ENCODE measurements around the gene ECT2L. TPM values are rescaled to one million over a fixed set of nuclear protein-coding genes. Genes with fewer than 3 reads are reported as not detected.

Gene ECT2L
- total and polyA plus RNA-seq, 4 donors = under 0.01 to 0.32 TPM; not detected in 2

DNA sequence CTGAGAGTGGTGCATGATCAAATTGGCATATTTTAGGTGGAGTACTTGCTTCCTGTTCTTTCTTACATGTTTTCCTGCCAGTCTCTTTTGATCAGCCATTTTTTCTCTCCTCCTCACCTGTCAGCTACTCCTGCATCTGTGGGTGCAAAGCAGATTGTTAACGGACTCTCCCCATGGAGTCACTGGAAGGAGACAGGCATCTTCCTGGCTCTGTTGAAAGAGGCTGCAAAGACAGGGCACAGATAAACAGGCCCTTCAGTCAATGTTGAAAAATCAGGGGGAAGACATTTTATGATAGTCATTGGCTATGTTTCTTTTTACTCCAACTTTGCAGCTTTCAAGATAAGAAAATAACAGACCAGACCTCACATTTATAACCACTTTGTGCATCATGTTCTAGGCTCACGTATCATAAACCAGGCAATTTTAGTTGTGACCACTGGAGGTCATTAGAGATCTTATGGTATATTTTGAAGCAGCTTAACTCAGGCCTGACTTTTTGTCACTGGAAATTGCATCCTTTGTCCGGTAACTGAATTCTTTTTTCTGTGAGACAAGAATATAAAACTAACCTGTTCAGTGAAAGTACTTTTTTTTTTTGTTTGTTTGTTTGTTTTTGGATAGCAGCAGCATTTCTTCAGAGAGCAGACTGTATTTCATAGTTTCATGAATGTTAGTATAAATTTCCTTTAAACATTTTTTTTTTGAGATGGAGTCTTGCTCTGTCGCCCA, 20.1 kb downstream of the ECT2L start:
- H3K36me3 ChIP-seq (ENCODE audit: control insufficient read depth in 4 of 4, insufficient read depth in 3 of 4, low read depth in 1 of 4, low read length in 3 of 4) = no peaks in the 10 kb centered on the region
- no peaks in the 10 kb centered on the region for H3K4me1 ChIP-seq (ENCODE audit: control insufficient read depth in 4 of 4, insufficient read depth in 4 of 4, low read length in 3 of 4)
- no peak overlapping the region for H3K4me3 ChIP-seq (ENCODE audit: low read depth in 1 of 3, low read length in 3 of 3)
- no peak for DNase-seq (ENCODE audit: low spot score)
- no peaks in the 10 kb centered on the region for H3K9me3 ChIP-seq (ENCODE audit: control insufficient read depth in 4 of 4, low read length in 3 of 4)
- WGBS = 36% methylated on average over 4 of the region's 4 CpGs
- TF ChIP-seq, protein P1, sequence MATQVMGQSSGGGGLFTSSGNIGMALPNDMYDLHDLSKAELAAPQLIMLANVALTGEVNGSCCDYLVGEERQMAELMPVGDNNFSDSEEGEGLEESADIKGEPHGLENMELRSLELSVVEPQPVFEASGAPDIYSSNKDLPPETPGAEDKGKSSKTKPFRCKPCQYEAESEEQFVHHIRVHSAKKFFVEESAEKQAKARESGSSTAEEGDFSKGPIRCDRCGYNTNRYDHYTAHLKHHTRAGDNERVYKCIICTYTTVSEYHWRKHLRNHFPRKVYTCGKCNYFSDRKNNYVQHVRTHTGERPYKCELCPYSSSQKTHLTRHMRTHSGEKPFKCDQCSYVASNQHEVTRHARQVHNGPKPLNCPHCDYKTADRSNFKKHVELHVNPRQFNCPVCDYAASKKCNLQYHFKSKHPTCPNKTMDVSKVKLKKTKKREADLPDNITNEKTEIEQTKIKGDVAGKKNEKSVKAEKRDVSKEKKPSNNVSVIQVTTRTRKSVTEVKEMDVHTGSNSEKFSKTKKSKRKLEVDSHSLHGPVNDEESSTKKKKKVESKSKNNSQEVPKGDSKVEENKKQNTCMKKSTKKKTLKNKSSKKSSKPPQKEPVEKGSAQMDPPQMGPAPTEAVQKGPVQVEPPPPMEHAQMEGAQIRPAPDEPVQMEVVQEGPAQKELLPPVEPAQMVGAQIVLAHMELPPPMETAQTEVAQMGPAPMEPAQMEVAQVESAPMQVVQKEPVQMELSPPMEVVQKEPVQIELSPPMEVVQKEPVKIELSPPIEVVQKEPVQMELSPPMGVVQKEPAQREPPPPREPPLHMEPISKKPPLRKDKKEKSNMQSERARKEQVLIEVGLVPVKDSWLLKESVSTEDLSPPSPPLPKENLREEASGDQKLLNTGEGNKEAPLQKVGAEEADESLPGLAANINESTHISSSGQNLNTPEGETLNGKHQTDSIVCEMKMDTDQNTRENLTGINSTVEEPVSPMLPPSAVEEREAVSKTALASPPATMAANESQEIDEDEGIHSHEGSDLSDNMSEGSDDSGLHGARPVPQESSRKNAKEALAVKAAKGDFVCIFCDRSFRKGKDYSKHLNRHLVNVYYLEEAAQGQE (IDR thresholded peaks at IDR 0.05) = no peak
- TF ChIP-seq, protein P2, sequence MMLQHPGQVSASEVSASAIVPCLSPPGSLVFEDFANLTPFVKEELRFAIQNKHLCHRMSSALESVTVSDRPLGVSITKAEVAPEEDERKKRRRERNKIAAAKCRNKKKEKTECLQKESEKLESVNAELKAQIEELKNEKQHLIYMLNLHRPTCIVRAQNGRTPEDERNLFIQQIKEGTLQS (IDR thresholded peaks at IDR 0.05) = no peak
- TF ChIP-seq RAD21 (IDR thresholded peaks at IDR 0.05) = peak; percentile 87 to 90
- TF ChIP-seq, protein P3, sequence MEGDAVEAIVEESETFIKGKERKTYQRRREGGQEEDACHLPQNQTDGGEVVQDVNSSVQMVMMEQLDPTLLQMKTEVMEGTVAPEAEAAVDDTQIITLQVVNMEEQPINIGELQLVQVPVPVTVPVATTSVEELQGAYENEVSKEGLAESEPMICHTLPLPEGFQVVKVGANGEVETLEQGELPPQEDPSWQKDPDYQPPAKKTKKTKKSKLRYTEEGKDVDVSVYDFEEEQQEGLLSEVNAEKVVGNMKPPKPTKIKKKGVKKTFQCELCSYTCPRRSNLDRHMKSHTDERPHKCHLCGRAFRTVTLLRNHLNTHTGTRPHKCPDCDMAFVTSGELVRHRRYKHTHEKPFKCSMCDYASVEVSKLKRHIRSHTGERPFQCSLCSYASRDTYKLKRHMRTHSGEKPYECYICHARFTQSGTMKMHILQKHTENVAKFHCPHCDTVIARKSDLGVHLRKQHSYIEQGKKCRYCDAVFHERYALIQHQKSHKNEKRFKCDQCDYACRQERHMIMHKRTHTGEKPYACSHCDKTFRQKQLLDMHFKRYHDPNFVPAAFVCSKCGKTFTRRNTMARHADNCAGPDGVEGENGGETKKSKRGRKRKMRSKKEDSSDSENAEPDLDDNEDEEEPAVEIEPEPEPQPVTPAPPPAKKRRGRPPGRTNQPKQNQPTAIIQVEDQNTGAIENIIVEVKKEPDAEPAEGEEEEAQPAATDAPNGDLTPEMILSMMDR (IDR thresholded peaks at IDR 0.05; ENCODE audit: low read depth, low read length, missing input control) = peak; percentile 71
- H3K27ac ChIP-seq (ENCODE audit: low read depth in 1 of 2, low read length in 2 of 2) = no peak overlapping the region
- H3K9ac ChIP-seq (ENCODE audit: low read depth in 1 of 2, low read length in 2 of 2) = no peak overlapping the region
- H3K27me3 ChIP-seq (ENCODE audit: control insufficient read depth in 4 of 4, insufficient read depth in 4 of 4, low read length in 3 of 4) = no peaks in the 10 kb centered on the region

DNA sequence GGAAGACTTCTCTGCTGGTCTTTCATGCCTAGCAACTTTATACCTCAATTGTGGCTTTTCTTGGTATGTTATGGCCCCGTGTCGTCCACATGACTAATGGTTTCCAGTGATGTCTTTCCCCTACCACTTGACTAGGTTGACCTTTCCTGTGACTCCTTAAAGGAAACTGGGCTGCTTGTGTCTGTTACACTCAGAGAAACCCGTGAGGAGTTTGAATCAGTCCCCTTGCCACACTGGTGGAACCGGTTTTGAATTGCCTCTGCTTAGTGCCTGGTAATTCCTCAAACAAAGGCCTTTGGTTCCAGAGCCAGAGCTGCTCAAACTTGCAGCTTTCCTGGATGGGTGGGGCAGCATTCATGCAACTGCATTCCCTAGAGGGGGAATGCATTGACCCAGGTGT, 21.9 kb downstream of the ECT2L start:
- Histone ChIP-seq H3K9ac (ENCODE audit: low read depth in 1 of 2, low read length in 2 of 2) (no peak overlapping the region), H3K27ac (ENCODE audit: low read depth in 1 of 2, low read length in 2 of 2) (no peak overlapping the region), H3K36me3 (ENCODE audit: control insufficient read depth in 4 of 4, insufficient read depth in 3 of 4, low read depth in 1 of 4, low read length in 3 of 4) (no peaks in the 10 kb centered on the region), H3K4me3 (ENCODE audit: low read depth in 1 of 3, low read length in 3 of 3) (no peak overlapping the region), H3K9me3 (ENCODE audit: control insufficient read depth in 4 of 4, low read length in 3 of 4) (no peaks in the 10 kb centered on the region), H3K4me1 (ENCODE audit: control insufficient read depth in 4 of 4, insufficient read depth in 4 of 4, low read length in 3 of 4) (no peaks in the 10 kb centered on the region), H3K27me3 (ENCODE audit: control insufficient read depth in 4 of 4, insufficient read depth in 4 of 4, low read length in 3 of 4) (no peaks in the 10 kb centered on the region)
- 66% methylated on average over 4 of the region's 4 CpGs for WGBS
- TF ChIP-seq, protein P1 (IDR thresholded peaks at IDR 0.05) = no peak
- TF ChIP-seq, protein P3 (IDR thresholded peaks at IDR 0.05; ENCODE audit: low read depth, low read length, missing input control) = no peak
- TF ChIP-seq RXRA (IDR thresholded peaks at IDR 0.05) (no peak), SP1 (IDR thresholded peaks at IDR 0.05) (no peak), HNF4A (conservative IDR thresholded peaks at IDR 0.05) (no peak), EGR1 (IDR thresholded peaks at IDR 0.05; ENCODE audit: low read depth in 2 of 2) (no peak), RAD21 (IDR thresholded peaks at IDR 0.05) (no peak), TAF1 (conservative IDR thresholded peaks at IDR 0.05) (no peak)
- TF ChIP-seq, protein P4, sequence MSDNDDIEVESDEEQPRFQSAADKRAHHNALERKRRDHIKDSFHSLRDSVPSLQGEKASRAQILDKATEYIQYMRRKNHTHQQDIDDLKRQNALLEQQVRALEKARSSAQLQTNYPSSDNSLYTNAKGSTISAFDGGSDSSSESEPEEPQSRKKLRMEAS (IDR thresholded peaks at IDR 0.05) = no peak
- TF ChIP-seq, protein P5, sequence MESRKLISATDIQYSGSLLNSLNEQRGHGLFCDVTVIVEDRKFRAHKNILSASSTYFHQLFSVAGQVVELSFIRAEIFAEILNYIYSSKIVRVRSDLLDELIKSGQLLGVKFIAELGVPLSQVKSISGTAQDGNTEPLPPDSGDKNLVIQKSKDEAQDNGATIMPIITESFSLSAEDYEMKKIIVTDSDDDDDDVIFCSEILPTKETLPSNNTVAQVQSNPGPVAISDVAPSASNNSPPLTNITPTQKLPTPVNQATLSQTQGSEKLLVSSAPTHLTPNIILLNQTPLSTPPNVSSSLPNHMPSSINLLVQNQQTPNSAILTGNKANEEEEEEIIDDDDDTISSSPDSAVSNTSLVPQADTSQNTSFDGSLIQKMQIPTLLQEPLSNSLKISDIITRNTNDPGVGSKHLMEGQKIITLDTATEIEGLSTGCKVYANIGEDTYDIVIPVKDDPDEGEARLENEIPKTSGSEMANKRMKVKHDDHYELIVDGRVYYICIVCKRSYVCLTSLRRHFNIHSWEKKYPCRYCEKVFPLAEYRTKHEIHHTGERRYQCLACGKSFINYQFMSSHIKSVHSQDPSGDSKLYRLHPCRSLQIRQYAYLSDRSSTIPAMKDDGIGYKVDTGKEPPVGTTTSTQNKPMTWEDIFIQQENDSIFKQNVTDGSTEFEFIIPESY (IDR thresholded peaks at IDR 0.05) = no peak
- no peak for DNase-seq (ENCODE audit: low spot score)
